ENCODE data around the gene APEX1.

APEX1 gene

GRCh38 chr14:20455355-20456300, 602 bp downstream of the APEX1 start:
- TF ChIP-seq CTCF (IDR thresholded peaks at IDR 0.05; ENCODE audit: control insufficient read depth, extremely low read depth, insufficient read depth), result no peak
- peak; percentile 80 for DNase-seq (ENCODE audit: low read depth)
- H3K4me3 ChIP-seq (ENCODE audit: low read depth, low read length), result peak overlapping the region; percentile 96

- no peak for TF ChIP-seq CTCF (IDR thresholded peaks at IDR 0.05; ENCODE audit: control insufficient read depth, extremely low read depth, insufficient read depth)
- no peak for DNase-seq (ENCODE audit: low read depth)
- H3K4me3 ChIP-seq (ENCODE audit: low read depth, low read length), result no peak overlapping the region
Observed at GRCh38 chr14:20456971-20457370, 1.9 kb downstream of the APEX1 start.

- DNase-seq (ENCODE audit: low read depth), result no peak
- H3K4me3 ChIP-seq (ENCODE audit: low read depth, low read length), result no peak overlapping the region
- no peak for TF ChIP-seq CTCF (IDR thresholded peaks at IDR 0.05; ENCODE audit: control insufficient read depth, extremely low read depth, insufficient read depth)
Observed at GRCh38 chr14:20458031-20458789, 3.2 kb downstream of the APEX1 start.

GRCh38 chr14:20460458-20461224, 5.6 kb downstream of the APEX1 start:
- peak overlapping the region; percentile 64 for H3K4me3 ChIP-seq (ENCODE audit: low read depth, low read length)
- no peak for DNase-seq (ENCODE audit: low read depth)
- no peak for TF ChIP-seq CTCF (IDR thresholded peaks at IDR 0.05; ENCODE audit: control insufficient read depth, extremely low read depth, insufficient read depth)

- H3K4me3 ChIP-seq (ENCODE audit: low read depth, low read length), result peak within 1 kb of the TSS; percentile 64
- DNase-seq (ENCODE audit: low read depth), result peak; percentile 100
- TF ChIP-seq CTCF (IDR thresholded peaks at IDR 0.05; ENCODE audit: control insufficient read depth, extremely low read depth, insufficient read depth), result no peak
Observed at GRCh38 chr14:20461225-20462141, 6.5 kb downstream of the APEX1 start, which contains the start of gene PIP4P1. Gene PIP4P1, minus strand, starts transcription at chr14:20461434. Its CDS starts 109 bp downstream, at chr14:20461325.

All from LNCaP clone FGC (cell line).